Parathyroid adenoma (tissue), 2 donors: Measurements from ENCODE around the gene DNAL1.

ENCODE experiments used
- H2AFZ ChIP-seq: fragments of 300-600 bp; sonication (generic); one replicate; pipeline ENCODE4 v1.7.0; 2017; ENCODE audit warnings: antibody characterized with exemption, mild to moderate bottlenecking
- H3K27ac ChIP-seq: fragments of 300-600 bp; sonication (generic); one replicate; pipeline ENCODE4 v1.7.0; 2017
- H3K27me3 ChIP-seq: fragments of 300-600 bp; sonication (generic); one replicate; pipeline ENCODE4 v1.7.0; 2017; ENCODE audit warnings: low read length; ENCODE audit not compliant: control insufficient read depth, insufficient read depth
- H3K36me3 ChIP-seq: fragments of 300-600 bp; sonication (generic); one replicate; pipeline ENCODE4 v1.7.0; 2017; ENCODE audit warnings: low read length; ENCODE audit not compliant: control insufficient read depth, insufficient read depth
- H3K4me1 ChIP-seq: fragments of 300-600 bp; sonication (generic); one replicate; pipeline ENCODE4 v1.7.0; 2017; ENCODE audit warnings: control low read depth
- H3K4me2 ChIP-seq: fragments of 300-600 bp; sonication (generic); one replicate; pipeline ENCODE4 v1.7.0; 2017; ENCODE audit warnings: low read length
- H3K4me3 ChIP-seq: fragments of 300-600 bp; sonication (generic); one replicate; pipeline ENCODE4 v1.7.0; 2017; ENCODE audit warnings: low read depth, low read length
- H3K79me2 ChIP-seq: fragments of 300-600 bp; sonication (generic); one replicate; pipeline ENCODE4 v1.7.0; 2017; ENCODE audit warnings: control low read depth
- H3K9ac ChIP-seq: fragments of 300-600 bp; sonication (generic); one replicate; pipeline ENCODE4 v1.7.0; 2017; ENCODE audit warnings: mild to moderate bottlenecking
- H3K9me3 ChIP-seq: fragments of 300-600 bp; sonication (generic); one replicate; pipeline ENCODE4 v1.7.0; 2017; ENCODE audit warnings: low read length; ENCODE audit not compliant: control insufficient read depth
- CTCF ChIP-seq: fragments of 300-600 bp; sonication (generic); IDR thresholded peaks from one replicate; pipeline ENCODE4 v1.7.0; 2017; ENCODE audit warnings: antibody characterized with exemption, mild to moderate bottlenecking
- donor health status: primary hyperparathyroidism.

DNAL1 gene

GRCh38 chr14:73619524-73619923 lies 25.3 kb upstream of the DNAL1 start:
- Histone ChIP-seq H2AFZ (no peak overlapping the region), H3K9me3 (no peaks in the 10 kb centered on the region), H3K4me2 (no peak overlapping the region), H3K36me3 (no peaks in the 10 kb centered on the region), H3K4me3 (no peak overlapping the region), H3K27ac (no peak overlapping the region), H3K9ac (no peak overlapping the region), H3K79me2 (no peaks in the 10 kb centered on the region), H3K4me1 (no peaks in the 10 kb centered on the region), H3K27me3 (no peaks in the 10 kb centered on the region)
- no peak for TF ChIP-seq CTCF

GRCh38 chr14:73620268-73620667 lies 24.5 kb upstream of the DNAL1 start:
- H3K79me2 ChIP-seq = no peaks in the 10 kb centered on the region
- H3K9ac ChIP-seq = no peak overlapping the region
- no peak overlapping the region for H3K4me2 ChIP-seq
- H3K36me3 ChIP-seq = no peaks in the 10 kb centered on the region
- no peak overlapping the region for H2AFZ ChIP-seq
- H3K9me3 ChIP-seq = no peaks in the 10 kb centered on the region
- no peak overlapping the region for H3K4me3 ChIP-seq
- no peaks in the 10 kb centered on the region for H3K4me1 ChIP-seq
- H3K27ac ChIP-seq = no peak overlapping the region
- H3K27me3 ChIP-seq = no peaks in the 10 kb centered on the region
- no peak for TF ChIP-seq CTCF

- Histone ChIP-seq H2AFZ (no peak overlapping the region), H3K27me3 (no peaks in the 10 kb centered on the region), H3K27ac (no peak overlapping the region), H3K9me3 (no peaks in the 10 kb centered on the region), H3K4me2 (no peak overlapping the region), H3K4me3 (no peak overlapping the region), H3K36me3 (no peaks in the 10 kb centered on the region), H3K79me2 (no peaks in the 10 kb centered on the region), H3K4me1 (no peaks in the 10 kb centered on the region), H3K9ac (no peak overlapping the region)
- no peak for TF ChIP-seq CTCF
Measured at GRCh38 chr14:73623504-73624054, 21.2 kb upstream of the DNAL1 start.

GRCh38 chr14:73625706-73626105 lies 19.1 kb upstream of the DNAL1 start:
- H3K79me2 ChIP-seq = no peaks in the 10 kb centered on the region
- H3K4me1 ChIP-seq = no peaks in the 10 kb centered on the region
- TF ChIP-seq CTCF = no peak
- no peaks in the 10 kb centered on the region for H3K36me3 ChIP-seq
- no peak overlapping the region for H3K9ac ChIP-seq
- H3K4me3 ChIP-seq = no peak overlapping the region
- no peaks in the 10 kb centered on the region for H3K27me3 ChIP-seq
- H3K4me2 ChIP-seq = no peak overlapping the region
- no peak overlapping the region for H2AFZ ChIP-seq
- H3K27ac ChIP-seq = no peak overlapping the region
- no peaks in the 10 kb centered on the region for H3K9me3 ChIP-seq

- Histone ChIP-seq H3K27me3 (no peaks in the 10 kb centered on the region), H3K79me2 (peaks cover 2% of the 10 kb centered on the region), H3K4me1 (no peaks in the 10 kb centered on the region), H3K36me3 (no peaks in the 10 kb centered on the region), H3K27ac (no peak overlapping the region), H3K9ac (no peak overlapping the region), H3K4me2 (no peak overlapping the region), H2AFZ (no peak overlapping the region), H3K9me3 (no peaks in the 10 kb centered on the region), H3K4me3 (no peak overlapping the region)
- no peak for TF ChIP-seq CTCF
Measured at GRCh38 chr14:73627151-73627558, 17.6 kb upstream of the DNAL1 start.
